ENCODE results near the gene GSTA4.

Gene GSTA4

GRCh38 chr6:53032849-53033248 is 37.8 kb upstream of the GSTA4 start:
- no peak for ATAC-seq
- no peak for TF ChIP-seq PPARA (CRISPR knock-in tag; IDR thresholded peaks at IDR 0.05; ENCODE audit: borderline replicate concordance)
- no peak for TF ChIP-seq ZNF70 (CRISPR knock-in tag; IDR thresholded peaks at IDR 0.05)
- no peak for TF ChIP-seq ZFP30 (CRISPR knock-in tag; IDR thresholded peaks at IDR 0.05)
- TF ChIP-seq SNAI2 (CRISPR knock-in tag; IDR thresholded peaks at IDR 0.05), result no peak
- no peak for TF ChIP-seq PATZ1 (CRISPR knock-in tag; IDR thresholded peaks at IDR 0.05; ENCODE audit: borderline replicate concordance)
- no peak for TF ChIP-seq ZNF8 (CRISPR knock-in tag; IDR thresholded peaks at IDR 0.05)
- no peak for TF ChIP-seq ZNF565 (CRISPR knock-in tag; conservative IDR thresholded peaks at IDR 0.05; ENCODE audit: low read depth)
- no peak for TF ChIP-seq TCF4 (CRISPR knock-in tag; IDR thresholded peaks at IDR 0.05; ENCODE audit: borderline replicate concordance)
- no peak for TF ChIP-seq CSDC2 (CRISPR knock-in tag; IDR thresholded peaks at IDR 0.05)
- TF ChIP-seq ZC3H10 (CRISPR knock-in tag; IDR thresholded peaks at IDR 0.05), result no peak
- TF ChIP-seq ISL1 (CRISPR knock-in tag; IDR thresholded peaks at IDR 0.05), result no peak
- TF ChIP-seq GLIS3 (CRISPR knock-in tag; IDR thresholded peaks at IDR 0.05), result no peak
- TF ChIP-seq BACH2 (CRISPR knock-in tag; IDR thresholded peaks at IDR 0.05; ENCODE audit: borderline replicate concordance), result no peak
- no peak for TF ChIP-seq CREB5 (CRISPR knock-in tag; IDR thresholded peaks at IDR 0.05; ENCODE audit: low read depth)
- no peak for TF ChIP-seq RARB (CRISPR knock-in tag; IDR thresholded peaks at IDR 0.05)
- TF ChIP-seq POU6F1 (CRISPR knock-in tag; IDR thresholded peaks at IDR 0.05; ENCODE audit: borderline replicate concordance, low read depth), result no peak

- no peak for ATAC-seq
- TF ChIP-seq BACH2 (CRISPR knock-in tag; IDR thresholded peaks at IDR 0.05; ENCODE audit: borderline replicate concordance), result no peak
- TF ChIP-seq OSR1 (CRISPR knock-in tag; IDR thresholded peaks at IDR 0.05), result no peak
- no peak for TF ChIP-seq ZNF8 (CRISPR knock-in tag; IDR thresholded peaks at IDR 0.05)
- no peak for TF ChIP-seq TOX (CRISPR knock-in tag; IDR thresholded peaks at IDR 0.05; ENCODE audit: borderline replicate concordance)
- TF ChIP-seq CREB5 (CRISPR knock-in tag; IDR thresholded peaks at IDR 0.05; ENCODE audit: low read depth), result no peak
- no peak for TF ChIP-seq PATZ1 (CRISPR knock-in tag; IDR thresholded peaks at IDR 0.05; ENCODE audit: borderline replicate concordance)
- TF ChIP-seq ZFP30 (CRISPR knock-in tag; IDR thresholded peaks at IDR 0.05), result no peak
- TF ChIP-seq ZNF70 (CRISPR knock-in tag; IDR thresholded peaks at IDR 0.05), result no peak
- TF ChIP-seq CSDC2 (CRISPR knock-in tag; IDR thresholded peaks at IDR 0.05), result no peak
- TF ChIP-seq TCF4 (CRISPR knock-in tag; IDR thresholded peaks at IDR 0.05; ENCODE audit: borderline replicate concordance), result no peak
- TF ChIP-seq TSHZ2 (CRISPR knock-in tag; IDR thresholded peaks at IDR 0.05), result no peak
- no peak for TF ChIP-seq PPARA (CRISPR knock-in tag; IDR thresholded peaks at IDR 0.05; ENCODE audit: borderline replicate concordance)
- TF ChIP-seq RARB (CRISPR knock-in tag; IDR thresholded peaks at IDR 0.05), result no peak
- no peak for TF ChIP-seq ZNF565 (CRISPR knock-in tag; conservative IDR thresholded peaks at IDR 0.05; ENCODE audit: low read depth)
Observed at GRCh38 chr6:53031281-53031680, 36.2 kb upstream of the GSTA4 start.

All from SK-N-SH treated with all-trans-retinoic acid at 6 μM for 48 hours (cell line).